Urinary bladder (tissue), 4 donors: ENCODE results near the gene KRT31. TPM values are rescaled to one million over a fixed set of nuclear protein-coding genes. Genes with fewer than 3 reads are reported as not detected.
"Not testable (repeated sequence)": the region's sequence is repeated elsewhere in the genome, so short reads cannot be mapped to it uniquely, and the experiment has no call there.

Experiments
- DNase-seq: peaks from one replicate; pipeline ENCODE4 v3.0.0-alpha.2; 2015; ENCODE audit errors: extremely low spot score
- H3K27ac ChIP-seq: one replicate; pipeline ENCODE4 v1.5.1; 2013; ENCODE audit warnings: low read depth, mild to moderate bottlenecking, moderate library complexity
- H3K36me3 ChIP-seq: one replicate; pipeline ENCODE4 v1.6.1; 2013; ENCODE audit warnings: mild to moderate bottlenecking, moderate library complexity; ENCODE audit not compliant: insufficient read depth
- H3K4me1 ChIP-seq: one replicate; pipeline ENCODE4 v1.6.1; 2013; ENCODE audit warnings: mild to moderate bottlenecking, moderate library complexity; ENCODE audit not compliant: insufficient read depth
- H3K4me3 ChIP-seq: one replicate; pipeline ENCODE4 v1.5.1; 2013; ENCODE audit warnings: low read depth, low read length
- WGBS: extraction: QIAGEN DNeasy Blood & Tissue Kit; methylation state at CpG from one replicate; pipeline ENCODE4 v1.1.7; 2013; 5-methylcytosine and 5-hydroxymethylcytosine counted together
- polyA plus RNA-seq: library from polyadenylated mRNA; stranded (reverse); fragments of 200-250 nt; gene quantifications from one replicate; pipeline ENCODE4 v1.2.3, GENCODE V29; 2013
- total RNA-seq: library from RNA; depleted of rRNA; stranded (reverse); fragments of >200 nt; gene quantifications from one replicate; pipeline ENCODE4 v1.2.3, GENCODE V29; 2014
- donor health status: healthy with polysubstance abuse.
- donor health status: healthy.

Gene KRT31
- total and polyA plus RNA-seq, 2 donors: 0.16 TPM; not detected in 1

GRCh38 chr17:41428591-41429291 lies 31.3 kb upstream of the KRT31 start:
- Histone ChIP-seq H3K4me3 (no peak overlapping the region), H3K36me3 (no peaks in the 10 kb centered on the region), H3K4me1 (no peaks in the 10 kb centered on the region), H3K27ac (no peak overlapping the region)
- 60% methylated on average over 4 of the region's 4 CpGs for WGBS
- no peak for DNase-seq

DNA sequence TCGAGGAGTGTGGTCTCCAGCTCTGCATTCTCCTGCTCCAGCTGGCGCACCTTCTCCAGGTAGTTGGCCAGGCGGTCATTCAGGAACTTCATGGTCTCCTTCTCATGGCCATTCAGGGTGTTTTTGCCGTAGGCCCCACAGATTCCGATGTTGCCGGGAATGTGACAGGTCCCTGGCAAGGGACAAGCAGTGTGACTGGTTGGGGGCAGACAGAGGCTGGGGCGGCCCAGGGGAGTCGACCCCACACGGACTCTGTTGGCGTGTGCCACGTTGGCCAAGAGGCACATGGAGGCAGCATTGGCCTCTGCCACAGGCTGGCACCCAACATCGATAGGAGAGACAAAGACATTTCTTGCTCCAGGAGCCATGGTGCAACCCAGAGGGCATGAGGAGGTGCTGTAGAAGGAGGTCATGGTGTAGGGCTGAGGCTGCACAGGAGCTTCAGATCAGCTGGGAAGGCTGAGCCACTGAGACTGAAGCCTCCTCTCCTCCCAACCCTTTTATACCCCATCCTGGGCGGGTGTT lies 26.8 kb upstream of the KRT31 start, which contains the start of gene KRT37:
TSS of gene KRT37 (minus strand) at position 475 of the 525 bp plus-strand sequence. CDS start at position 413, 62 bp downstream.
- DNase-seq: no peak
- H3K27ac ChIP-seq: no peak within 1 kb of the TSS
- no peaks in the 10 kb centered on the region for H3K36me3 ChIP-seq
- H3K4me1 ChIP-seq: no peaks in the 10 kb centered on the region
- whole genome bisulfite sequencing: 93% methylated on average over 13 of the region's 13 CpGs
- H3K4me3 ChIP-seq: no peak within 1 kb of the TSS

DNA sequence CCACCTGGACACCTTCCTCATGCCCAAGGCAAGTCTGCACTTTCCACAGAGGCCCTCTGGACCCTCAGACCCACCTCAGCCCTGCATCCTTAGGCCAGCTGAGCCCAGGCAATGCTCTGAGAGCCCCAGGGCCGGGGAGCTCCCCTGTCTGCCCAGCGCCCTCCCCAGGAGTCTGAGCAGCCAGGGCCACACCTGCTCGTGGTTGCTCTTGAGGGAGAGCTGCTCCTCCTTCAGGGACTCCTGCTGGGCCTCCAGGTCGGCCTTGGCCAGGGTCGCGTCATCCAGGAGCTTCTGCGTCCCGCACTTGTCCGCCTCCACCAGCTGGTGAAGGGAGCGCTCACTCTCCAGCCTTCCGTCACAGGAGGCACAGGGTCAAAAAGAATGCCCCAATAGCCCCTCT lies 25.2 kb upstream of the KRT31 start:
- H3K4me1 ChIP-seq, H3K4me3 ChIP-seq, H3K27ac ChIP-seq, H3K36me3 ChIP-seq, DNase-seq: not testable (repeated sequence)
- 80% methylated on average over 11 of the region's 11 CpGs for WGBS

DNA sequence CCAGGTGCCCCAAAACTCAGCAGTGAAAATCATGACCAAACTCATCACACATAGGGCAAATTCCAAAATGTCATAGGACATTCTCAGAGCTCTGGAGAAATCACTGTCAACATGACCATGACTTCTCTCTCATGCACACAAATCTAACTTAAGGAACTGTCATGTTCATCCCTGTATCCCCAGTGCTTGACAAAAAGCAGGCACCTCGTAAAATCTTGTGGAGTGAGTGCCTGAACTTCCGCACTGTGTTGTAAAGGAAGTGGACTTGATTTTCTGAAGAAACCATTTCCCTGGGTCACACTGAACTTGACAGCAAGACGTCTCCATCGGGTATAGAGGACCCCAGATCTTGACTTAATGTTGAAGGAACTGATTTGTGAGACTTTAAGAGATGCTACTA lies 24.2 kb upstream of the KRT31 start:
- Histone ChIP-seq H3K27ac (no peak overlapping the region), H3K36me3 (no peaks in the 10 kb centered on the region), H3K4me3 (no peak overlapping the region), H3K4me1 (no peaks in the 10 kb centered on the region)
- 31% methylated on average over 4 of the region's 4 CpGs for WGBS
- no peak for DNase-seq

DNA sequence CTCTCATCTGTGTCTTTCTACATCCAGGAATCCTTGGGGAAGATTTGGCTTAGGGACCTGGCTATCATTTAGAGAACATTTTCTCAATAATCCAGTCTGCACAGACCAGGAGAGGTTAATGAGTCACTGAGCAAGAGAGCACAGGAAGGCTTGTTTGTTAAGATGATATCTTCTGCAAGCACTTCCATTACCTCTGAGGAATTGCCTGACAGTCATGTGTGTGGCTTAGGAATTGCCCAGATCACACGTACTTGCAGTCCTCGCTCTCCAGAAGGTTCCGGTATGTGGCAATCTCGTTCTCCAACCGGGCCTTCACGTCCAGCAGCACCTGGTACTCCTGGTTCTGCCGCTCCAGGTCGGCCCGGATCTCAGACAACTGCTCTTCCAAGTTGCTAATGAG lies 23.7 kb upstream of the KRT31 start:
- WGBS: 57% methylated on average over 9 of the region's 9 CpGs
- no peak for DNase-seq
- no peaks in the 10 kb centered on the region for H3K4me1 ChIP-seq
- H3K36me3 ChIP-seq: no peaks in the 10 kb centered on the region
- H3K4me3 ChIP-seq: no peak overlapping the region
- H3K27ac ChIP-seq: no peak overlapping the region

GRCh38 chr17:41420134-41420533 lies 22.7 kb upstream of the KRT31 start:
- Histone ChIP-seq H3K36me3 (no peaks in the 10 kb centered on the region), H3K27ac (no peak overlapping the region), H3K4me3 (no peak overlapping the region), H3K4me1 (no peaks in the 10 kb centered on the region)
- 65% methylated on average over 4 of the region's 4 CpGs for WGBS
- DNase-seq: no peak

DNA sequence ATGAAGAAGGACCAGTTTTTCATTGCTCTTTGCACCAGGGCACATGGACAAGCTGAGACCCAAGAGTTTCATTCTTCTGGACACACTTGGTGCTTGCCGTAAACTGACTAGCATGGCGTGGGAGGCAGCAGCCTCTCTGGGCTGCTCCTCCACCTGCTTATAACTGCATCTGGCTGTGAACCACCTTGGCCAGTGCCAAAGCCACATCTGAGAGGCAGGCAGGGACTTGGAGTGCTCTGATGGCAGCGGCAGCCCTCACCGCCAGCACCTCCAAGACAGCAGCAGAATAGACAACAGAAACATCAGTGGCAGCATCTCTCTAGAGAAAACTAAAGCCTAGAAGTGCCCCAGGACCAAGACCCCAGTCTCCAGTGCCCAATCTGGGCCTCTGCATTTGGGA lies 22.3 kb upstream of the KRT31 start:
- H3K4me1 ChIP-seq: no peaks in the 10 kb centered on the region
- no peak for DNase-seq
- WGBS: 95% methylated on average over 4 of the region's 4 CpGs
- no peak overlapping the region for H3K27ac ChIP-seq
- H3K4me3 ChIP-seq: no peak overlapping the region
- H3K36me3 ChIP-seq: no peaks in the 10 kb centered on the region

DNA sequence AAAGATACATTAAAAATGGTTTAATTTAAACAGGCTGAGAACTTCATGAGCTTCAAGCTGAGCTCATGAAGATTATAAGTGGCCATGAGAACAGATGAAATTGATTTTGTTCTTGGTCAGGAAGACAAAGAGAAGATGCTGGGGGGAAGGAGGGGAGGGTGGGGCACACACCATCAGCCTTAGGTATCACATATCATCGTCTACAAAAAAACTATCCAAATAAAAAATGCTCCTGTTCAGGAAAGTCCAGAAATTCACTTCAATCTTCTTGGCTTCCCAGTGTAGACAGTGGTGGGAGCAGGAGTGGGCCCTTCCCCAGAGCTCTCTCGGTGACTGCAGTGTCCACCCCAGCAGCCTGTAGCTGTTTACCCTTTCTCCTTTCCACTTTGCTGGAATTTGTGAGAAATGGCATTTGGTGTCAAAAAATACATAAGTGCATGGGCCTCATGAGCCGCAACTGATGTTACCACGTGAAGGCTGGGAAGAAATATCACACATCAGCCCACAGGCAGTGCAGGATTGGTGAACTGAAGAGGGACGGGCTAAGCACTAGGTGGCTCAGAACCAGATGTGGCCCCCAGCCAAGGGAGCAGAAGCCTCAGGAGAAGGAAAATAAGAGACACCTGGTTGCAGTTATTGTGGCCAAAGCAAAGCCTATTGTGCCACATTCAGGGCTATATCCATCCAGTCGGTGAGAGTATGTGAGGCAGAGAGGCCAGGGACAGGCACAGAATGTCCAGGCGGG lies 20.9 kb upstream of the KRT31 start:
- WGBS: 79% methylated on average over 7 of the region's 7 CpGs
- no peaks in the 10 kb centered on the region for H3K36me3 ChIP-seq
- no peak for DNase-seq

GRCh38 chr17:41417576-41418015 lies 20.2 kb upstream of the KRT31 start:
- no peaks in the 10 kb centered on the region for H3K4me1 ChIP-seq
- H3K4me3 ChIP-seq: no peak overlapping the region
- no peak overlapping the region for H3K27ac ChIP-seq
- 42% methylated on average over 4 of the region's 4 CpGs for WGBS
- no peaks in the 10 kb centered on the region for H3K36me3 ChIP-seq
- no peak for DNase-seq

More for the DNA sequence above, 20.9 kb upstream of the KRT31 start:
- Histone ChIP-seq H3K27ac (no peak overlapping the region), H3K4me1 (no peaks in the 10 kb centered on the region), H3K4me3 (no peak overlapping the region)

GRCh38 chr17:41417127-41417526 lies 19.7 kb upstream of the KRT31 start:
- Histone ChIP-seq H3K4me3 (no peak overlapping the region), H3K36me3 (no peaks in the 10 kb centered on the region), H3K27ac (no peak overlapping the region), H3K4me1 (no peaks in the 10 kb centered on the region)
- no peak for DNase-seq
- 89% methylated on average over 6 of the region's 6 CpGs for WGBS

DNA sequence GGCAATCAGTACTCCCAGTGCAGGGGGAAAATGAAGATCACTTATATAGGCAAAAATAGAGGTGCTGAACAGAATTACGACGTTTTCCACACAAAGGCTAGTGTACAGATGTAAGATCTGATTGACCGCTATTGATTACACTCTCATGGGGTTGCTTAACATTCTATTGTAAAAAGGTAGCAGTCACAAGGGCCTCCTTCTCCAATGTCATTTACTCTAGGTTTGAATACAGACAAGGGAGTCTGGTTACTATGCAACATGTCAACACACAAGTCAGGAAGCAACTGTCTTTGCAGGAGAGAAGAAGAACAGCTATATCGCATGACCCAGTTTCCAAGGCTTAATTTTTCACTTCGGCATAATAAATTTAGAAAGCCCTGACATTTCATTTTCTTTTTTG lies 19.1 kb upstream of the KRT31 start:
- 79% methylated on average over 5 of the region's 5 CpGs for WGBS
- Histone ChIP-seq H3K4me3 (no peak overlapping the region), H3K27ac (no peak overlapping the region), H3K36me3 (no peaks in the 10 kb centered on the region), H3K4me1 (no peaks in the 10 kb centered on the region)
- no peak for DNase-seq

DNA sequence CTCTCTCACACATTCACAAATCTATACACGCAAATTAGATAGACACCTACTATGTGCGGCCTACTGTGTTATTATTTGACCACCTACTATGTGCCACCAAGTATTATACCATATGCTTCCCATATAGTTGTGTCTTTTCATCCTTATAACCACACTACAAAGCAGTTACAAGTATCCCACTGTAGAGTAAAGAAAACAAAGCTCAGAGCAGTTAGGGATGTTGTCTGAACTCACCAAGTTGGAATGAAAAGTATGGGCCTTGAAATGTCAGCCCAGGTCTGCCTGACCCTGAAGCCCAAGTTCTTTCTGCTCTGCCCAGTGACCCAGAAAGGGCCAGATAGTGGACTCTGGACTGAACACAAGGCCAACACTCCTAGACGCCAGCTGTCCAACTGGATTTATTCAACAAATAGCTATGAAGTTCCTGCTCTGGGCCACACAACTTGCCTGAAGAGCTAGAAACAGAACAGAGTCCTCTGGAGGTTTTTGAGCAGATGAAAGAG lies 18.5 kb upstream of the KRT31 start:
- Histone ChIP-seq H3K4me1 (no peaks in the 10 kb centered on the region), H3K4me3 (no peak overlapping the region), H3K36me3 (no peaks in the 10 kb centered on the region), H3K27ac (no peak overlapping the region)
- DNase-seq: no peak
- 72% methylated on average over 3 of the region's 3 CpGs for WGBS

DNA sequence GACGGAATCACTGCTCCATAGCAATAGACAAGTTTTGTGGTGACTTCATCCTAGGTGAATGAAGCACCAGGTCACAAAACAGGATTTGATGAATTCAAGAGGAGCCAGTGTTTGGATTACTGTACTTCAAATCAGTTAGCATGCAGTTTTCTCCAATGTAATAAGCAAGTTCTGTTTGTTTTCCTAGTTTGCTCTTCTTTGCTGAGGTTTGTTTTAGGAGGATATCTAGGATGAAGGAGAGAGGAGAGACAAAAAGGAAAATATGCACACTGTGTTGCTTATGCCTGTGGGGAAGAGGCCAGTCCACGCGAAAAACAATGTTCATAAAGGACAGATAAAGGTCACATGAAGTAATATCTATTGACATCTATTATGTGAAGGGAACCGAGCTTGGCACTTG lies 18.0 kb upstream of the KRT31 start:
- Histone ChIP-seq H3K4me1 (no peaks in the 10 kb centered on the region), H3K27ac (no peak overlapping the region), H3K36me3 (no peaks in the 10 kb centered on the region), H3K4me3 (no peak overlapping the region)
- 73% methylated on average over 4 of the region's 4 CpGs for WGBS
- no peak for DNase-seq

- H3K4me3 ChIP-seq: no peak overlapping the region
- H3K27ac ChIP-seq: no peak overlapping the region
- DNase-seq: no peak
- no peaks in the 10 kb centered on the region for H3K4me1 ChIP-seq
- no peaks in the 10 kb centered on the region for H3K36me3 ChIP-seq
- WGBS: 82% methylated on average over 2 of the region's 2 CpGs
Observed at GRCh38 chr17:41413982-41414381, 16.6 kb upstream of the KRT31 start.
